CD4-positive, alpha-beta T cell (primary cell): ENCODE data around the gene FAM184A. TPM values are rescaled to one million over a fixed set of nuclear protein-coding genes. Genes with fewer than 3 reads are reported as not detected.

Experiments used
- ATAC-seq: fragments of 200-7000 bp; cut with Tn5 transposase; one replicate; pipeline ENCODE4 v1.10.0; 2022; ENCODE audit warnings: mild to moderate bottlenecking; ENCODE audit not compliant: poor library complexity
- CTCF ChIA-PET: fragments of 350-600 bp; sonication (Branson Sonifier 250); formaldehyde crosslinking; loops from one replicate; lab custom pipeline; 2021; ENCODE audit warnings: antibody characterized with exemption, inconsistent platforms; lab: Charles Lee
- POLR2A ChIA-PET: fragments of 350-600 bp; sonication (Branson Sonifier 250); formaldehyde crosslinking; loops from one replicate; lab custom pipeline; 2021; ENCODE audit warnings: antibody characterized with exemption, inconsistent platforms; lab: Charles Lee
- DNase-seq, 14 experiments: peaks; one replicate each; pipeline ENCODE4 v3.0.0-alpha.2; 2013 to 2020; ENCODE audit warnings: mixed read lengths in 2 of 14
- H3K27ac ChIP-seq, 2 donors: one replicate each; pipeline versions ENCODE4 v1.5.1 to v1.7.0; 2013; ENCODE audit warnings: low read length in 2 of 2, low read depth in 1 of 2, mild to moderate bottlenecking in 1 of 2
- H3K27me3 ChIP-seq, 2 experiments: 1 replicate in 1 of 2; 2 replicates in 1 of 2; pipeline versions ENCODE4 v1.6.1 to v1.7.0; 2013; ENCODE audit warnings: low read length in 2 of 2, control low read depth in 1 of 2, mild to moderate bottlenecking in 1 of 2, moderate library complexity in 1 of 2; ENCODE audit not compliant: insufficient read depth in 2 of 2, control insufficient read depth in 1 of 2
- H3K36me3 ChIP-seq: one replicate; pipeline ENCODE4 v1.6.1; 2013; ENCODE audit warnings: low read length, control low read depth; ENCODE audit not compliant: insufficient read depth
- H3K4me1 ChIP-seq: one replicate; pipeline ENCODE4 v1.6.1; 2013; ENCODE audit warnings: low read length, control low read depth; ENCODE audit not compliant: insufficient read depth
- H3K4me3 ChIP-seq: one replicate; pipeline ENCODE4 v1.5.1; 2013; ENCODE audit warnings: mild to moderate bottlenecking, low read length, moderate library complexity
- H3K9me3 ChIP-seq, 2 experiments: 1 replicate in 1 of 2; 2 replicates in 1 of 2; pipeline versions ENCODE4 v1.6.1 to v1.7.0; 2013; ENCODE audit warnings: low read length in 2 of 2, mild to moderate bottlenecking in 2 of 2, control low read depth in 1 of 2, moderate library complexity in 1 of 2; ENCODE audit not compliant: control insufficient read depth in 1 of 2, insufficient read depth in 1 of 2
- H3K27ac Mint-ChIP-seq: one replicate; pipeline ENCODE4 v1.8.0; 2020; ENCODE audit warnings: mixed read lengths
- H3K27me3 Mint-ChIP-seq: one replicate; pipeline ENCODE4 v1.8.0; 2021; ENCODE audit warnings: mixed read lengths
- H3K36me3 Mint-ChIP-seq: one replicate; pipeline ENCODE4 v1.8.0; 2021; ENCODE audit warnings: low read depth, mixed read lengths
- H3K4me1 Mint-ChIP-seq: one replicate; pipeline ENCODE4 v1.8.0; 2021; ENCODE audit warnings: low read depth, mixed read lengths
- H3K4me3 Mint-ChIP-seq: one replicate; pipeline ENCODE4 v1.8.0; 2020; ENCODE audit warnings: mild to moderate bottlenecking, mixed read lengths
- H3K9me3 Mint-ChIP-seq: one replicate; pipeline ENCODE4 v1.8.0; 2020; ENCODE audit warnings: mixed read lengths
- CTCF ChIP-seq: fragments of 200-600 bp; IDR thresholded peaks from one replicate; pipeline ENCODE4 v1.8.0; 2022; ENCODE audit warnings: antibody characterized with exemption, mild to moderate bottlenecking
- intact Hi-C, 2 experiments: fragments of 100-400 bp; cut with DNase I in 1 of 2; cut with micrococcal nuclease in 1 of 2; formaldehyde crosslinking; loops; one replicate each; pipeline versions ENCODE4 v1.15.1 to v1.9.0; 2023 to 2025; cut with DNase I, micrococcal nuclease
- total RNA-seq, 174 experiments: library from RNA in 2 of 174; stranded (reverse) in 2 of 174; gene quantifications; one replicate each; pipeline ENCODE4 v1.2.3 and lab custom pipeline; 2021 to 2026

The FAM184A gene
- total RNA-seq, 2 experiments from 2014 or later, result 2.9 to 3.3 TPM

- Histone ChIP-seq H3K4me1 (no peaks in the 10 kb centered on the region), H3K9me3 (no peaks in the 10 kb centered on the region), H3K27ac (no peak overlapping the region), H3K4me3 (no peak overlapping the region), H3K36me3 (no peaks in the 10 kb centered on the region), H3K27me3 (no peaks in the 10 kb centered on the region)
- DNase-seq (no peak), ATAC-seq (no peak)
- H3K27ac Mint-ChIP-seq, result no peak overlapping the region
- H3K4me3 Mint-ChIP-seq, result no peak overlapping the region
- H3K27me3 Mint-ChIP-seq, result no peaks in the 10 kb centered on the region
- H3K9me3 Mint-ChIP-seq, result no peaks in the 10 kb centered on the region
- no peaks in the 10 kb centered on the region for H3K4me1 Mint-ChIP-seq
- H3K36me3 Mint-ChIP-seq, result no peaks in the 10 kb centered on the region
- intact Hi-C loops, result no loop called here
- TF ChIP-seq CTCF, result no peak
- ChIA-PET CTCF (no interaction called here), POLR2A (no interaction called here)
These were observed 47.7 kb downstream of the FAM184A start for GRCh38 chr6:119030759-119031158.

DNA sequence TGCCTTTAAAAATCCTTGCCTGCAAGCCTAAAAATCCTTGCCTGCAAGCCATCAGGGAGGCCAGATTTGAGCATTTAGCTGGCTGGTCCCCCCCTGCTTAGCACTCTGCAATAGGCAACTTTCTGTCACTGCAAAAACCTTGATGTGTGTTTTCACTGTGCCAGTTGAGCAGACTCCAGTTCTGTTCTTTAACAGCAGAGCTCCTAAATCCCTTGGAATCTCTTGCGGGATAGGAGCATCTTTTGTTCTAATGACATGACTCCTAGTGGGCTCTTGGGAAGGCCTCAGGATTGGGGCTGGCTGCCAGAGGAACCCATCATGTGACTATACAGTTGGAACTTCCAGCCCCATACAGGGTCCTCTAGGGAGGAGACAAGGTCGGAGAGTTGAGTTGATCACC is 50.4 kb downstream of the FAM184A start:
- H3K4me3 ChIP-seq, result no peak overlapping the region
- intact Hi-C loops, result no loop called here
- DNase-seq (no peak), ATAC-seq (no peak)
- Mint-ChIP-seq H3K9me3 (no peaks in the 10 kb centered on the region), H3K27me3 (no peaks in the 10 kb centered on the region), H3K27ac (no peak overlapping the region), H3K4me3 (no peak overlapping the region), H3K36me3 (no peaks in the 10 kb centered on the region), H3K4me1 (no peaks in the 10 kb centered on the region)
- no peaks in the 10 kb centered on the region for H3K27me3 ChIP-seq
- TF ChIP-seq CTCF, result no peak
- CTCF ChIA-PET, result interaction anchor here (0.6 kb wide), 1 partner anchor 145 kb away, joined by 4 read pairs; no protein-coding TSS in a partner anchor
- H3K9me3 ChIP-seq, result no peaks in the 10 kb centered on the region
- H3K36me3 ChIP-seq, result no peaks in the 10 kb centered on the region
- POLR2A ChIA-PET, result no interaction called here
- H3K4me1 ChIP-seq, result no peaks in the 10 kb centered on the region
- no peak overlapping the region for H3K27ac ChIP-seq

GRCh38 chr6:119027465-119027864 is 51.0 kb downstream of the FAM184A start:
- POLR2A ChIA-PET, result no interaction called here
- H3K27me3 ChIP-seq, result no peaks in the 10 kb centered on the region
- H3K27ac Mint-ChIP-seq, result no peak overlapping the region
- DNase-seq (no peak), ATAC-seq (no peak)
- no peak overlapping the region for H3K4me3 ChIP-seq
- no peak overlapping the region for H3K4me3 Mint-ChIP-seq
- intact Hi-C loops, result no loop called here
- no peak for TF ChIP-seq CTCF
- H3K9me3 ChIP-seq, result no peaks in the 10 kb centered on the region
- no peaks in the 10 kb centered on the region for H3K36me3 ChIP-seq
- no peaks in the 10 kb centered on the region for H3K4me1 Mint-ChIP-seq
- H3K36me3 Mint-ChIP-seq, result no peaks in the 10 kb centered on the region
- no peaks in the 10 kb centered on the region for H3K9me3 Mint-ChIP-seq
- CTCF ChIA-PET, result interaction anchor here (0.6 kb wide), 1 partner anchor 144 kb away, joined by 4 read pairs; no protein-coding TSS in a partner anchor
- no peaks in the 10 kb centered on the region for H3K27me3 Mint-ChIP-seq
- H3K4me1 ChIP-seq, result no peaks in the 10 kb centered on the region
- H3K27ac ChIP-seq, result no peak overlapping the region
